Fibroblast of lung (primary cell): ENCODE results near the gene AQP12B. TPM values are rescaled to one million over a fixed set of nuclear protein-coding genes. Genes with fewer than 3 reads are reported as not detected.

ENCODE experiments used
- DNase-seq, 2 donors: peaks; one replicate each; pipeline versions ENCODE4 v3.0.0 to v3.0.0-alpha.2; 2010; ENCODE audit warnings: low read depth in 2 of 2
- H2AFZ ChIP-seq: 2 replicates; pipeline ENCODE4 v1.5.1; 2012; ENCODE audit warnings: low read length, control low read depth, inconsistent platforms
- H3K27ac ChIP-seq: 2 replicates; pipeline ENCODE4 v1.5.1; 2011; ENCODE audit warnings: low read length, control low read depth; ENCODE audit not compliant: insufficient read depth
- H3K27me3 ChIP-seq: 2 replicates; pipeline ENCODE4 v1.5.1; 2011; ENCODE audit warnings: mild to moderate bottlenecking, low read length; ENCODE audit not compliant: control insufficient read depth, insufficient read depth
- H3K36me3 ChIP-seq: 2 replicates; pipeline ENCODE4 v1.5.1; 2011; ENCODE audit warnings: low read length; ENCODE audit not compliant: control insufficient read depth, insufficient read depth
- H3K4me1 ChIP-seq: 2 replicates; pipeline ENCODE4 v1.5.1; 2011; ENCODE audit warnings: low read length; ENCODE audit not compliant: control insufficient read depth, insufficient read depth; ENCODE audit errors: extremely low read depth
- H3K4me2 ChIP-seq: 2 replicates; pipeline ENCODE4 v1.5.1; 2011; ENCODE audit warnings: low read length, control low read depth; ENCODE audit not compliant: insufficient read depth; ENCODE audit errors: extremely low read depth
- H3K4me3 ChIP-seq, 4 experiments: fragments of 200-600 bp in 1 of 4; sonication (generic) in 1 of 4; replicated peaks in 1 of 4; 2 replicates each; pipeline ENCODE4 v1.5.1; 2011 to 2016; ENCODE audit warnings: low read length in 4 of 4, low read depth in 3 of 4, mild to moderate bottlenecking in 3 of 4, control low read depth in 2 of 4, inconsistent platforms in 1 of 4, mixed read lengths in 1 of 4; ENCODE audit not compliant: insufficient read depth in 1 of 4; ENCODE audit errors: control extremely low read depth in 1 of 4
- H3K79me2 ChIP-seq: 2 replicates; pipeline ENCODE4 v1.5.1; 2012; ENCODE audit warnings: mild to moderate bottlenecking, low read length, inconsistent platforms; ENCODE audit not compliant: control insufficient read depth, insufficient read depth
- H3K9ac ChIP-seq: 2 replicates; pipeline ENCODE4 v1.5.1; 2011; ENCODE audit warnings: mild to moderate bottlenecking, low read length, control low read depth; ENCODE audit not compliant: insufficient read depth
- H3K9me3 ChIP-seq: 2 replicates; pipeline ENCODE4 v1.5.1; 2012; ENCODE audit warnings: low read depth, low read length; ENCODE audit not compliant: control insufficient read depth, insufficient read depth
- H4K20me1 ChIP-seq: 2 replicates; pipeline ENCODE4 v1.5.1; 2011; ENCODE audit warnings: low read length; ENCODE audit not compliant: control insufficient read depth, insufficient read depth; ENCODE audit errors: extremely low read depth
- CTCF ChIP-seq, 2 donors: IDR thresholded peaks in 1 of 2; conservative IDR thresholded peaks in 1 of 2; 1 replicate in 1 of 2; 2 replicates in 1 of 2; pipeline ENCODE4 v1.5.1; 2011 to 2012; ENCODE audit warnings: low read length in 2 of 2, control low read depth in 1 of 2, inconsistent platforms in 1 of 2, low read depth in 1 of 2, mild to moderate bottlenecking in 1 of 2
- EZH2 ChIP-seq: IDR thresholded peaks from 2 replicates; pipeline ENCODE4 v1.5.1; 2012; ENCODE audit warnings: low read length, control low read depth, mild to moderate bottlenecking; ENCODE audit errors: missing control alignments
- polyA plus RNA-seq, 2 donors: library from polyadenylated mRNA; depleted of rRNA in 1 of 2; stranded (reverse) in 1 of 2; unstranded in 1 of 2; fragments of >200 nt; gene quantifications; 2 replicates each; pipeline ENCODE4 v1.2.1, GENCODE V29; 2011 to 2012; ENCODE audit warnings: missing spikeins in 1 of 2
- total RNA-seq: library from RNA; depleted of rRNA; stranded (reverse); fragments of >200 nt; gene quantifications from 2 replicates; pipeline ENCODE4 v1.2.1, GENCODE V29; 2014

The AQP12B gene
- total and polyA plus RNA-seq, 2 donors (not counting 1 experiment from before 2014, with no cell fraction given): not detected

- no peaks in the 10 kb centered on the region for H3K36me3 ChIP-seq
- peaks cover 4% of the 10 kb centered on the region for H3K27me3 ChIP-seq
- no peak overlapping the region for H3K4me3 ChIP-seq
- H3K9ac ChIP-seq: no peak overlapping the region
- H3K4me1 ChIP-seq: no peaks in the 10 kb centered on the region
- no peak for DNase-seq
- no peaks in the 10 kb centered on the region for H3K79me2 ChIP-seq
- H3K9me3 ChIP-seq: no peaks in the 10 kb centered on the region
- H4K20me1 ChIP-seq: no peaks in the 10 kb centered on the region
- H3K4me2 ChIP-seq: no peak overlapping the region
- no peak overlapping the region for H3K27ac ChIP-seq
- H2AFZ ChIP-seq: no peak overlapping the region
- no peak for TF ChIP-seq CTCF (conservative IDR thresholded peaks at IDR 0.05 in 1 of 2, IDR thresholded peaks at IDR 0.05 in 1 of 2; ENCODE audit: low read depth in 1 of 2, low read length in 2 of 2)
- TF ChIP-seq EZH2: no peak
Observed at GRCh38 chr2:240644171-240644651, 38.5 kb downstream of the AQP12B start.

- H3K27me3 ChIP-seq: peaks cover 4% of the 10 kb centered on the region
- no peaks in the 10 kb centered on the region for H3K36me3 ChIP-seq
- H3K9me3 ChIP-seq: no peaks in the 10 kb centered on the region
- DNase-seq: no peak
- no peak overlapping the region for H3K4me3 ChIP-seq
- no peak overlapping the region for H3K4me2 ChIP-seq
- no peak overlapping the region for H3K27ac ChIP-seq
- no peak overlapping the region for H3K9ac ChIP-seq
- no peak for TF ChIP-seq CTCF (conservative IDR thresholded peaks at IDR 0.05 in 1 of 2, IDR thresholded peaks at IDR 0.05 in 1 of 2; ENCODE audit: low read depth in 1 of 2, low read length in 2 of 2)
- no peak for TF ChIP-seq EZH2
- no peak overlapping the region for H2AFZ ChIP-seq
- H3K79me2 ChIP-seq: no peaks in the 10 kb centered on the region
- H3K4me1 ChIP-seq: no peaks in the 10 kb centered on the region
- H4K20me1 ChIP-seq: no peaks in the 10 kb centered on the region
Observed at GRCh38 chr2:240643811-240644150, 38.9 kb downstream of the AQP12B start.

- H3K9ac ChIP-seq: no peak overlapping the region
- no peaks in the 10 kb centered on the region for H4K20me1 ChIP-seq
- H3K4me1 ChIP-seq: no peaks in the 10 kb centered on the region
- peaks cover 1% of the 10 kb centered on the region for H3K27me3 ChIP-seq
- no peak for DNase-seq
- H3K79me2 ChIP-seq: no peaks in the 10 kb centered on the region
- no peaks in the 10 kb centered on the region for H3K36me3 ChIP-seq
- H3K9me3 ChIP-seq: no peaks in the 10 kb centered on the region
- H3K27ac ChIP-seq: no peak overlapping the region
- H3K4me3 ChIP-seq: no peak overlapping the region
- H3K4me2 ChIP-seq: no peak overlapping the region
- TF ChIP-seq EZH2 (no peak), CTCF (conservative IDR thresholded peaks at IDR 0.05 in 1 of 2, IDR thresholded peaks at IDR 0.05 in 1 of 2; ENCODE audit: low read depth in 1 of 2, low read length in 2 of 2) (no peak)
- H2AFZ ChIP-seq: no peak overlapping the region
Observed at GRCh38 chr2:240643093-240643810, 39.4 kb downstream of the AQP12B start.
